Liver (tissue), 9 donors: ENCODE data around the gene CTSW. TPM values are rescaled to one million over a fixed set of nuclear protein-coding genes. Genes with fewer than 3 reads are reported as not detected.

Experiments
- DNase-seq: peaks from one replicate; pipeline ENCODE4 v3.0.0-alpha.2; 2017; ENCODE audit warnings: low spot score
- H3K27ac ChIP-seq, 2 donors: one replicate each; pipeline ENCODE4 v1.7.0; 2013; ENCODE audit warnings: inconsistent platforms in 2 of 2, low read length in 2 of 2, control low read depth in 1 of 2, low read depth in 1 of 2, mild to moderate bottlenecking in 1 of 2
- H3K27me3 ChIP-seq, 4 donors: one replicate each; pipeline versions ENCODE4 v1.6.1 to v1.7.0; 2013; ENCODE audit warnings: low read length in 3 of 4, inconsistent platforms in 1 of 4, mild to moderate bottlenecking in 1 of 4, moderate library complexity in 1 of 4; ENCODE audit not compliant: control insufficient read depth in 4 of 4, insufficient read depth in 4 of 4
- H3K36me3 ChIP-seq, 4 donors: one replicate each; pipeline versions ENCODE4 v1.6.1 to v1.7.0; 2013; ENCODE audit warnings: low read length in 3 of 4, mild to moderate bottlenecking in 3 of 4, low read depth in 1 of 4, moderate library complexity in 1 of 4; ENCODE audit not compliant: control insufficient read depth in 4 of 4, insufficient read depth in 3 of 4
- H3K4me1 ChIP-seq, 4 donors: one replicate each; pipeline versions ENCODE4 v1.6.1 to v1.7.0; 2013; ENCODE audit warnings: low read length in 3 of 4, mild to moderate bottlenecking in 3 of 4, moderate library complexity in 1 of 4; ENCODE audit not compliant: control insufficient read depth in 4 of 4, insufficient read depth in 4 of 4
- H3K4me3 ChIP-seq, 3 donors: one replicate each; pipeline versions ENCODE4 v1.6.1 to v1.7.0; 2013; ENCODE audit warnings: low read length in 3 of 3, control low read depth in 1 of 3, low read depth in 1 of 3, mild to moderate bottlenecking in 1 of 3
- H3K9ac ChIP-seq, 2 donors: one replicate each; pipeline ENCODE4 v1.7.0; 2013; ENCODE audit warnings: low read length in 2 of 2, mild to moderate bottlenecking in 2 of 2, moderate library complexity in 2 of 2, control low read depth in 1 of 2, low read depth in 1 of 2
- H3K9me3 ChIP-seq, 4 donors: one replicate each; pipeline versions ENCODE4 v1.6.1 to v1.7.0; 2013; ENCODE audit warnings: low read length in 3 of 4; ENCODE audit not compliant: control insufficient read depth in 4 of 4
- EGR1 ChIP-seq, 2 donors: IDR thresholded peaks; 2 replicates each; pipeline ENCODE4 v1.6.1; 2016 to 2018; ENCODE audit warnings: antibody characterized with exemption in 2 of 2, low read depth in 2 of 2
- FOXA1 ChIP-seq: IDR thresholded peaks from 2 replicates; pipeline ENCODE4 v1.6.1; 2016; ENCODE audit warnings: antibody characterized with exemption
- FOXA2 ChIP-seq: IDR thresholded peaks from 2 replicates; pipeline ENCODE4 v1.6.1; 2016; ENCODE audit warnings: antibody characterized with exemption
- GABPA ChIP-seq, 2 donors: IDR thresholded peaks in 1 of 2; conservative IDR thresholded peaks in 1 of 2; 2 replicates each; pipeline ENCODE4 v1.6.1; 2016; ENCODE audit warnings: antibody characterized with exemption in 2 of 2, mild to moderate bottlenecking in 1 of 2, moderate library complexity in 1 of 2
- HNF4A ChIP-seq, 2 donors: conservative IDR thresholded peaks; 2 replicates each; pipeline ENCODE4 v1.6.1; 2016; ENCODE audit warnings: antibody characterized with exemption in 2 of 2, mild to moderate bottlenecking in 2 of 2
- HNF4G ChIP-seq: IDR thresholded peaks from 2 replicates; pipeline ENCODE4 v1.6.1; 2016; ENCODE audit warnings: antibody characterized with exemption
- JUND ChIP-seq, 2 donors: IDR thresholded peaks; 2 replicates each; pipeline ENCODE4 v1.6.1; 2016; ENCODE audit warnings: antibody characterized with exemption in 2 of 2
- NR2F2 ChIP-seq: IDR thresholded peaks from 2 replicates; pipeline ENCODE4 v1.6.1; 2016; ENCODE audit warnings: antibody characterized with exemption
- RAD21 ChIP-seq, 2 donors: IDR thresholded peaks; 2 replicates each; pipeline ENCODE4 v1.6.1; 2016; ENCODE audit warnings: antibody characterized with exemption in 2 of 2, mild to moderate bottlenecking in 2 of 2
- RXRA ChIP-seq, 2 donors: IDR thresholded peaks; 2 replicates each; pipeline ENCODE4 v1.6.1; 2017 to 2018; ENCODE audit warnings: antibody characterized with exemption in 2 of 2, mild to moderate bottlenecking in 1 of 2
- TAF1 ChIP-seq: conservative IDR thresholded peaks from 2 replicates; pipeline ENCODE4 v1.6.1; 2016; ENCODE audit warnings: antibody characterized with exemption, mild to moderate bottlenecking
- YY1 ChIP-seq: IDR thresholded peaks from 2 replicates; pipeline ENCODE4 v1.6.1; 2016; ENCODE audit warnings: antibody characterized with exemption, mild to moderate bottlenecking
- WGBS: extraction: QIAGEN DNeasy Blood & Tissue Kit; methylation state at CpG from one replicate; pipeline ENCODE4 v1.1.7; 2013; 5-methylcytosine and 5-hydroxymethylcytosine counted together
- polyA plus RNA-seq, 2 donors: library from polyadenylated mRNA; stranded (reverse) in 1 of 2; unstranded in 1 of 2; fragments of 200-250 nt in 1 of 2; fragments of >200 nt in 1 of 2; fragmentation: Nextera tagmentation in 1 of 2; extraction: Ambion mirVana in 1 of 2; gene quantifications; one replicate each; pipeline versions ENCODE4 v1.2.1 to v1.2.3, GENCODE V29; 2013 to 2015
- total RNA-seq, 2 donors: library from RNA; depleted of rRNA; stranded (reverse); fragments of >200 nt; gene quantifications; one replicate each; pipeline ENCODE4 v1.2.3, GENCODE V29; 2014
- TF ChIP-seq, protein P1 (sequence below): fragments of 150-350 bp; IDR thresholded peaks from 2 replicates; pipeline ENCODE4 v1.5.1; 2017; ENCODE audit warnings: improper control_type of control experiment, low read depth, low read length; ENCODE audit not compliant: missing input control
- TF ChIP-seq, protein P2 (sequence below): IDR thresholded peaks from 2 replicates; pipeline ENCODE4 v1.6.1; 2016; ENCODE audit warnings: antibody characterized with exemption
- TF ChIP-seq, protein P3 (sequence below): IDR thresholded peaks from 2 replicates; pipeline ENCODE4 v1.6.1; 2016; ENCODE audit warnings: antibody characterized with exemption, mild to moderate bottlenecking
- TF ChIP-seq, protein P4 (sequence below): IDR thresholded peaks from 2 replicates; pipeline ENCODE4 v1.6.1; 2016; ENCODE audit warnings: antibody characterized with exemption
- TF ChIP-seq, protein P5 (sequence below): IDR thresholded peaks from 2 replicates; pipeline ENCODE4 v1.6.1; 2016; ENCODE audit warnings: antibody characterized with exemption
- donor health status: healthy.
- donor health status: healthy.
- donor health status: healthy.
- donor health status: healthy.
- donor health status: healthy.

CTSW gene
- total and polyA plus RNA-seq, 4 donors: 1.3 to 2.9 (median 2.1) TPM

DNA sequence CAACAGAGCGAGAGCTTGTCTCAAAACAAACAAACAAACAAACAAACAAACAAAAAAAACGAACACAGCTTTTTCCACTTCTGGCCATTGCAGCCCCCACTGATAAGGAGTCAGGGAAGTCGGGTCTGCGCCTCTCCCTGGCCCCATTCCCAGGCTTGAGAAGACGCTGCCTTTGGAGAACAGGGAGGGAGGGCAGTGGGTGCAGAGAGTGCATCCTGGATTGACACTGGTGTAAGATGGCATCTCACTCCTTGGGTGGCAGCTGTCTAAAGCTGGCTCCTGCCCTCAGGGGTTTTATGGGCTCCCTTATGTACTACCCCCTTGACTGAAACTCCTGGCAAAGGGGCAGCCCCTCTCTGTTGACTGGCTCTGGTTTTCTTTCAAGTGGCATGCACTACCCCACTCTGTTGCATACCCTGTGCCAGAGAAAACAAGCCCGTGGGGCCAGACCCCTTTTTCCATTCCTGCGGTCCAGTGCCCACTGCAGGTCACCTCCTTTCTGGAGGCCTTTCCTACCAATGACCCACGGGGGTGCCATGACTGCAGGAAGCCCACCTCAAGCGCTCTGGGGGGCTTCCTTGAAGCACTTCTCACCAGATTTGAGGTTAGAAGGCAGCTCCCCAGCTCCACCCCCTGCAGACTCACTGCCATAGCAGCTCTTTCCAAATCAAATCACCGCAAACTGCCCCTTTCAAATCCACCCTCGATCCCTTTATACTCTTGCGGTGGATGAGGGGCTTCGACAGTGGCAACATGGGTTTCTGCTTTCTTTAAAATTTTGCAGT is 52.3 kb downstream of the CTSW start:
- no peak overlapping the region for H3K9ac ChIP-seq
- H3K4me1 ChIP-seq: peaks cover 0 to 3% (median 1%) of the 10 kb centered on the region in 4 donors
- H3K9me3 ChIP-seq: no peaks in the 10 kb centered on the region
- H3K27me3 ChIP-seq: no peaks in the 10 kb centered on the region
- H3K36me3 ChIP-seq: no peaks in the 10 kb centered on the region
- WGBS: 63% methylated on average over 13 of the region's 13 CpGs
- H3K4me3 ChIP-seq: no peak overlapping the region
- H3K27ac ChIP-seq: no peak overlapping the region
- DNase-seq: no peak
- TF ChIP-seq, protein P1, sequence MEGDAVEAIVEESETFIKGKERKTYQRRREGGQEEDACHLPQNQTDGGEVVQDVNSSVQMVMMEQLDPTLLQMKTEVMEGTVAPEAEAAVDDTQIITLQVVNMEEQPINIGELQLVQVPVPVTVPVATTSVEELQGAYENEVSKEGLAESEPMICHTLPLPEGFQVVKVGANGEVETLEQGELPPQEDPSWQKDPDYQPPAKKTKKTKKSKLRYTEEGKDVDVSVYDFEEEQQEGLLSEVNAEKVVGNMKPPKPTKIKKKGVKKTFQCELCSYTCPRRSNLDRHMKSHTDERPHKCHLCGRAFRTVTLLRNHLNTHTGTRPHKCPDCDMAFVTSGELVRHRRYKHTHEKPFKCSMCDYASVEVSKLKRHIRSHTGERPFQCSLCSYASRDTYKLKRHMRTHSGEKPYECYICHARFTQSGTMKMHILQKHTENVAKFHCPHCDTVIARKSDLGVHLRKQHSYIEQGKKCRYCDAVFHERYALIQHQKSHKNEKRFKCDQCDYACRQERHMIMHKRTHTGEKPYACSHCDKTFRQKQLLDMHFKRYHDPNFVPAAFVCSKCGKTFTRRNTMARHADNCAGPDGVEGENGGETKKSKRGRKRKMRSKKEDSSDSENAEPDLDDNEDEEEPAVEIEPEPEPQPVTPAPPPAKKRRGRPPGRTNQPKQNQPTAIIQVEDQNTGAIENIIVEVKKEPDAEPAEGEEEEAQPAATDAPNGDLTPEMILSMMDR: no peak
- TF ChIP-seq, protein P2, sequence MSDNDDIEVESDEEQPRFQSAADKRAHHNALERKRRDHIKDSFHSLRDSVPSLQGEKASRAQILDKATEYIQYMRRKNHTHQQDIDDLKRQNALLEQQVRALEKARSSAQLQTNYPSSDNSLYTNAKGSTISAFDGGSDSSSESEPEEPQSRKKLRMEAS: no peak
- TF ChIP-seq, protein P3, sequence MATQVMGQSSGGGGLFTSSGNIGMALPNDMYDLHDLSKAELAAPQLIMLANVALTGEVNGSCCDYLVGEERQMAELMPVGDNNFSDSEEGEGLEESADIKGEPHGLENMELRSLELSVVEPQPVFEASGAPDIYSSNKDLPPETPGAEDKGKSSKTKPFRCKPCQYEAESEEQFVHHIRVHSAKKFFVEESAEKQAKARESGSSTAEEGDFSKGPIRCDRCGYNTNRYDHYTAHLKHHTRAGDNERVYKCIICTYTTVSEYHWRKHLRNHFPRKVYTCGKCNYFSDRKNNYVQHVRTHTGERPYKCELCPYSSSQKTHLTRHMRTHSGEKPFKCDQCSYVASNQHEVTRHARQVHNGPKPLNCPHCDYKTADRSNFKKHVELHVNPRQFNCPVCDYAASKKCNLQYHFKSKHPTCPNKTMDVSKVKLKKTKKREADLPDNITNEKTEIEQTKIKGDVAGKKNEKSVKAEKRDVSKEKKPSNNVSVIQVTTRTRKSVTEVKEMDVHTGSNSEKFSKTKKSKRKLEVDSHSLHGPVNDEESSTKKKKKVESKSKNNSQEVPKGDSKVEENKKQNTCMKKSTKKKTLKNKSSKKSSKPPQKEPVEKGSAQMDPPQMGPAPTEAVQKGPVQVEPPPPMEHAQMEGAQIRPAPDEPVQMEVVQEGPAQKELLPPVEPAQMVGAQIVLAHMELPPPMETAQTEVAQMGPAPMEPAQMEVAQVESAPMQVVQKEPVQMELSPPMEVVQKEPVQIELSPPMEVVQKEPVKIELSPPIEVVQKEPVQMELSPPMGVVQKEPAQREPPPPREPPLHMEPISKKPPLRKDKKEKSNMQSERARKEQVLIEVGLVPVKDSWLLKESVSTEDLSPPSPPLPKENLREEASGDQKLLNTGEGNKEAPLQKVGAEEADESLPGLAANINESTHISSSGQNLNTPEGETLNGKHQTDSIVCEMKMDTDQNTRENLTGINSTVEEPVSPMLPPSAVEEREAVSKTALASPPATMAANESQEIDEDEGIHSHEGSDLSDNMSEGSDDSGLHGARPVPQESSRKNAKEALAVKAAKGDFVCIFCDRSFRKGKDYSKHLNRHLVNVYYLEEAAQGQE: no peak
- no peak for TF ChIP-seq FOXA1
- no peak for TF ChIP-seq EGR1 (IDR thresholded peaks at IDR 0.05; ENCODE audit: low read depth in 2 of 2)
- TF ChIP-seq TAF1: no peak
- TF ChIP-seq FOXA2: no peak
- TF ChIP-seq JUND (IDR thresholded peaks at IDR 0.05): no peak
- TF ChIP-seq, protein P4, sequence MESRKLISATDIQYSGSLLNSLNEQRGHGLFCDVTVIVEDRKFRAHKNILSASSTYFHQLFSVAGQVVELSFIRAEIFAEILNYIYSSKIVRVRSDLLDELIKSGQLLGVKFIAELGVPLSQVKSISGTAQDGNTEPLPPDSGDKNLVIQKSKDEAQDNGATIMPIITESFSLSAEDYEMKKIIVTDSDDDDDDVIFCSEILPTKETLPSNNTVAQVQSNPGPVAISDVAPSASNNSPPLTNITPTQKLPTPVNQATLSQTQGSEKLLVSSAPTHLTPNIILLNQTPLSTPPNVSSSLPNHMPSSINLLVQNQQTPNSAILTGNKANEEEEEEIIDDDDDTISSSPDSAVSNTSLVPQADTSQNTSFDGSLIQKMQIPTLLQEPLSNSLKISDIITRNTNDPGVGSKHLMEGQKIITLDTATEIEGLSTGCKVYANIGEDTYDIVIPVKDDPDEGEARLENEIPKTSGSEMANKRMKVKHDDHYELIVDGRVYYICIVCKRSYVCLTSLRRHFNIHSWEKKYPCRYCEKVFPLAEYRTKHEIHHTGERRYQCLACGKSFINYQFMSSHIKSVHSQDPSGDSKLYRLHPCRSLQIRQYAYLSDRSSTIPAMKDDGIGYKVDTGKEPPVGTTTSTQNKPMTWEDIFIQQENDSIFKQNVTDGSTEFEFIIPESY: no peak
- TF ChIP-seq RAD21 (IDR thresholded peaks at IDR 0.05): no peak

DNA sequence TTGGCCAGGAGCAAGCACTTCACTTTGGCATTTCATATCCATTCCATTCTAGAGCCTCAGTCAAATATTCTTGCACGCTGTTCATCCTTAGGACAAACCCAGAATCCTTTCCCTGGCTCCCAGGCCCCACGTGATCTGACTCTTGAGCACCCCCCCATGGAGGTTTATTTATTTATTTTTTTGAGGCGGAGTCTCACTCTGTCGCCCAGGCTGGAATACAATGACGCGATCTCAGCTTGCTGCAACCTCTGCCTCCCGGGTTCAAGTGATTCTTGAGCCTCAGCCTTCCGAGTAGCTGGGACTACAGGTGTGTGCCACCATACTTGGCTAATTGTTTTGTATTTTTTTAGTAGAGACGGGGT is 52.9 kb downstream of the CTSW start:
- no peaks in the 10 kb centered on the region for H3K36me3 ChIP-seq
- no peaks in the 10 kb centered on the region for H3K27me3 ChIP-seq
- H3K4me3 ChIP-seq: no peak overlapping the region
- H3K4me1 ChIP-seq: peaks cover 0 to 3% (median 1%) of the 10 kb centered on the region in 4 donors
- no peak overlapping the region for H3K27ac ChIP-seq
- H3K9ac ChIP-seq: no peak overlapping the region
- no peak for DNase-seq
- TF ChIP-seq RXRA (IDR thresholded peaks at IDR 0.05) (no peak), GABPA (IDR thresholded peaks at IDR 0.05 in 1 of 2, conservative IDR thresholded peaks at IDR 0.05 in 1 of 2) (no peak), NR2F2 (no peak), EGR1 (IDR thresholded peaks at IDR 0.05; ENCODE audit: low read depth in 2 of 2) (no peak), FOXA1 (no peak), HNF4G (no peak), HNF4A (conservative IDR thresholded peaks at IDR 0.05) (no peak), RAD21 (IDR thresholded peaks at IDR 0.05) (no peak), FOXA2 (no peak), YY1 (no peak)
- TF ChIP-seq, protein P1: no peak
- TF ChIP-seq, protein P3: no peak
- TF ChIP-seq, protein P5, sequence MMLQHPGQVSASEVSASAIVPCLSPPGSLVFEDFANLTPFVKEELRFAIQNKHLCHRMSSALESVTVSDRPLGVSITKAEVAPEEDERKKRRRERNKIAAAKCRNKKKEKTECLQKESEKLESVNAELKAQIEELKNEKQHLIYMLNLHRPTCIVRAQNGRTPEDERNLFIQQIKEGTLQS: no peak
- H3K9me3 ChIP-seq: no peaks in the 10 kb centered on the region
- WGBS: 45% methylated on average over 9 of the region's 9 CpGs
